SK-N-SH (cell line): ENCODE data around the gene ARHGEF28. TPM values are rescaled to one million over a fixed set of nuclear protein-coding genes. Genes with fewer than 3 reads are reported as not detected.

ENCODE experiments used
- CTCF ChIA-PET: fragments of 300-600, 350-600 bp; formaldehyde crosslinking; extraction: SDS; loops from one replicate; lab custom pipeline; 2021; lab: Yijun Ruan, JAX
- POLR2A ChIA-PET: fragments of 350-600 bp; sonication (Branson Sonifier 250); formaldehyde crosslinking; extraction: SDS; loops from one replicate; lab custom pipeline; 2020; ENCODE audit warnings: antibody characterized with exemption, inconsistent platforms; lab: Yijun Ruan, JAX
- DNase-seq: peaks from one replicate; pipeline ENCODE4 v3.0.0; 2012
- H2AFZ ChIP-seq: fragments of 200-600 bp; sonication (generic); 2 replicates; pipeline ENCODE4 v1.8.1; 2016; ENCODE audit warnings: antibody characterized with exemption, mild to moderate bottlenecking, low read depth
- H3F3A ChIP-seq: fragments of 200-600 bp; sonication (generic); replicated peaks from 2 replicates; pipeline ENCODE3; 2016; ENCODE audit warnings: antibody characterized with exemption, mild to moderate bottlenecking; ENCODE audit not compliant: insufficient read depth
- H3K27ac ChIP-seq, 2 experiments: fragments of 200-500 bp in 1 of 2; fragments of 200-600 bp in 1 of 2; sonication (Bioruptor generic) in 1 of 2; sonication (generic), shearing (Covaris generic) in 1 of 2; 2 replicates each; pipeline versions ENCODE4 v1.5.1 to v1.6.1; 2014 to 2016; ENCODE audit warnings: low read depth in 2 of 2, inconsistent platforms in 1 of 2, low read length in 1 of 2, mild to moderate bottlenecking in 1 of 2, mixed read lengths in 1 of 2
- H3K27me3 ChIP-seq: fragments of 200-600 bp; sonication (generic), shearing (Covaris generic); 2 replicates; pipeline ENCODE4 v1.6.1; 2016; ENCODE audit warnings: mixed run types; ENCODE audit not compliant: insufficient read depth
- H3K36me3 ChIP-seq, 2 experiments: fragments of 200-500 bp in 1 of 2; fragments of 200-600 bp in 1 of 2; sonication (Bioruptor generic) in 1 of 2; sonication (generic) in 1 of 2; replicated peaks in 1 of 2; 2 replicates each; pipeline versions ENCODE3 to v1.5.1; 2014 to 2016; ENCODE audit warnings: low read length in 1 of 2, mild to moderate bottlenecking in 1 of 2; ENCODE audit not compliant: insufficient read depth in 2 of 2, control insufficient read depth in 1 of 2
- H3K4me1 ChIP-seq, 2 experiments: fragments of 200-500 bp in 1 of 2; fragments of 200-600 bp in 1 of 2; sonication (Bioruptor generic) in 1 of 2; sonication (generic), shearing (Covaris generic) in 1 of 2; 2 replicates each; pipeline versions ENCODE4 v1.5.1 to v1.6.1; 2014 to 2016; ENCODE audit warnings: low read depth in 1 of 2, low read length in 1 of 2, mixed run types in 1 of 2; ENCODE audit not compliant: insufficient read depth in 2 of 2, control insufficient read depth in 1 of 2
- H3K4me2 ChIP-seq: fragments of 200-600 bp; sonication (generic), shearing (Covaris generic); 2 replicates; pipeline ENCODE4 v1.6.1; 2017; ENCODE audit warnings: mixed run types
- H3K4me3 ChIP-seq, 2 experiments: fragments of 200-500 bp in 1 of 2; fragments of 200-600 bp in 1 of 2; sonication (Bioruptor generic) in 1 of 2; sonication (generic), shearing (Covaris generic) in 1 of 2; 2 replicates each; pipeline versions ENCODE4 v1.5.1 to v1.8.1; 2014 to 2016; ENCODE audit warnings: low read depth in 2 of 2, inconsistent platforms in 1 of 2, low read length in 1 of 2, mild to moderate bottlenecking in 1 of 2, mixed read lengths in 1 of 2, moderate library complexity in 1 of 2
- H3K79me2 ChIP-seq: fragments of 200-600 bp; sonication (generic); 2 replicates; pipeline ENCODE4 v1.8.1; 2017; ENCODE audit warnings: mild to moderate bottlenecking; ENCODE audit not compliant: insufficient read depth
- H3K9ac ChIP-seq: fragments of 200-600 bp; sonication (generic); 2 replicates; pipeline ENCODE4 v1.6.1; 2017; ENCODE audit warnings: mixed run types
- H3K9me2 ChIP-seq: fragments of 200-600 bp; sonication (generic); 2 replicates; pipeline ENCODE4 v1.6.1; 2017; ENCODE audit warnings: mixed run types
- H3K9me3 ChIP-seq: fragments of 200-600 bp; sonication (generic); 2 replicates; pipeline ENCODE4 v1.6.1; 2017; ENCODE audit warnings: mixed run types, mild to moderate bottlenecking, moderate library complexity
- H4K20me1 ChIP-seq: fragments of 200-600 bp; sonication (generic); 2 replicates; pipeline ENCODE4 v1.6.1; 2017; ENCODE audit warnings: mild to moderate bottlenecking, mixed run types; ENCODE audit not compliant: insufficient read depth
- EP300 ChIP-seq, 2 experiments: IDR thresholded peaks; 2 replicates each; pipeline versions ENCODE4 v1.4.0 to v1.6.1; 2012; ENCODE audit warnings: borderline replicate concordance in 1 of 2, low read depth in 1 of 2, low read length in 1 of 2
- FOXJ3 ChIP-seq: sonication (generic); formaldehyde crosslinking; IDR thresholded peaks from 2 replicates; pipeline ENCODE4 v1.5.1; 2020; ENCODE audit warnings: mild to moderate bottlenecking, missing genetic modification reagents
- FOXM1 ChIP-seq: IDR thresholded peaks from 2 replicates; pipeline ENCODE4 v1.4.0; 2012; ENCODE audit warnings: low read depth, mild to moderate bottlenecking
- GABPA ChIP-seq: IDR thresholded peaks from 2 replicates; pipeline ENCODE4 v1.4.0; 2012; ENCODE audit warnings: low read depth, mild to moderate bottlenecking
- GATA2 ChIP-seq: sonication (generic); formaldehyde crosslinking; IDR thresholded peaks from 2 replicates; pipeline ENCODE4 v1.5.0; 2020; ENCODE audit warnings: mild to moderate bottlenecking, missing genetic modification reagents
- IRF3 ChIP-seq: fragments of 150-350 bp; IDR thresholded peaks from 2 replicates; pipeline ENCODE4 v1.6.1; 2016; ENCODE audit warnings: mild to moderate bottlenecking, low read depth, low read length
- JUND ChIP-seq: IDR thresholded peaks from 2 replicates; pipeline ENCODE4 v1.4.0; 2012
- MEF2A ChIP-seq: IDR thresholded peaks from 2 replicates; pipeline ENCODE4 v1.4.0; 2012; ENCODE audit warnings: low read depth, borderline replicate concordance
- NRF1 ChIP-seq: IDR thresholded peaks from 2 replicates; pipeline ENCODE4 v1.6.1; 2012; ENCODE audit warnings: low read depth, mild to moderate bottlenecking, low read length
- RAD21 ChIP-seq: IDR thresholded peaks from 2 replicates; pipeline ENCODE4 v1.6.1; 2012; ENCODE audit warnings: mild to moderate bottlenecking, low read length
- RFX5 ChIP-seq: IDR thresholded peaks from 2 replicates; pipeline ENCODE4 v1.6.1; 2012; ENCODE audit warnings: mild to moderate bottlenecking, improper control_type of control experiment, low read length
- RXRA ChIP-seq: IDR thresholded peaks from 2 replicates; pipeline ENCODE4 v1.4.0; 2012; ENCODE audit warnings: low read depth, mild to moderate bottlenecking, borderline replicate concordance
- SIN3A ChIP-seq: IDR thresholded peaks from 2 replicates; pipeline ENCODE4 v1.6.1; 2012; ENCODE audit warnings: low read depth, mild to moderate bottlenecking, low read length, moderate library complexity, borderline replicate concordance
- SMC3 ChIP-seq: IDR thresholded peaks from 2 replicates; pipeline ENCODE4 v1.6.1; 2012; ENCODE audit warnings: low read depth, low read length, improper control_type of control experiment
- TEAD4 ChIP-seq: IDR thresholded peaks from 2 replicates; pipeline ENCODE4 v1.4.0; 2012; ENCODE audit warnings: mild to moderate bottlenecking, borderline replicate concordance; ENCODE audit not compliant: insufficient read depth
- USF2 ChIP-seq: fragments of 150-350 bp; IDR thresholded peaks from 2 replicates; pipeline ENCODE4 v1.6.1; 2017; ENCODE audit warnings: antibody characterized with exemption, low read length, low read depth, borderline replicate concordance
- YY1 ChIP-seq: IDR thresholded peaks from 2 replicates; pipeline ENCODE4 v1.4.0; 2012; ENCODE audit warnings: low read depth, mild to moderate bottlenecking
- ZBTB33 ChIP-seq: IDR thresholded peaks from 2 replicates; pipeline ENCODE4 v1.4.0; 2012; ENCODE audit warnings: low read depth, borderline replicate concordance
- WGBS: methylation state at CpG from one replicate; pipeline ENCODE4 v1.1.6; 2017; ENCODE audit warnings: low lambda C conversion rate; 5-methylcytosine and 5-hydroxymethylcytosine counted together
- polyA plus RNA-seq, 3 experiments: library from polyadenylated mRNA; depleted of rRNA; stranded (reverse); fragments of >200 nt; gene quantifications; 2 replicates each; pipeline ENCODE4 v1.2.3, GENCODE V29; 2012

ARHGEF28 gene
- polyA plus RNA-seq, 1 of the 3 experiments (the other 2 are of a cell fraction), result 4.2 TPM

GRCh38 chr5:73862796-73863195 is 236.8 kb downstream of the ARHGEF28 start:
- Histone ChIP-seq H3K79me2 (no peaks in the 10 kb centered on the region), H3K4me1 (no peaks in the 10 kb centered on the region; a peak in 1 of 4 replicates), H2AFZ (no peak overlapping the region), H3K36me3 (peaks cover 4 to 15% of the 10 kb centered on the region in 2 experiments), H3K9me3 (no peaks in the 10 kb centered on the region), H3K27ac (no peak overlapping the region), H3K9ac (no peak overlapping the region), H3F3A (no peaks in the 10 kb centered on the region), H4K20me1 (no peaks in the 10 kb centered on the region), H3K9me2 (no peaks in the 10 kb centered on the region), H3K27me3 (no peaks in the 10 kb centered on the region), H3K4me2 (no peak overlapping the region), H3K4me3 (no peak overlapping the region)
- POLR2A ChIA-PET, result no interaction called here
- CTCF ChIA-PET, result interaction anchor here (1.0 kb wide), 1 partner anchor 273 kb away, joined by 3 read pairs; no protein-coding TSS in a partner anchor
- TF ChIP-seq YY1, result no peak
- no peak for TF ChIP-seq TEAD4
- no peak for TF ChIP-seq FOXJ3 (CRISPR knock-in tag)
- TF ChIP-seq MEF2A, result no peak
- no peak for TF ChIP-seq RAD21
- TF ChIP-seq JUND, result no peak
- TF ChIP-seq ZBTB33, result no peak
- no peak for TF ChIP-seq SMC3
- no peak for TF ChIP-seq GATA2 (CRISPR knock-in tag)
- DNase-seq, result no peak

- peaks cover 4 to 10% of the 10 kb centered on the region in 2 experiments for H3K36me3 ChIP-seq
- H3K27ac ChIP-seq, result no peak overlapping the region
- no peaks in the 10 kb centered on the region for H3K9me2 ChIP-seq
- DNase-seq, result no peak
- H2AFZ ChIP-seq, result no peak overlapping the region
- no peaks in the 10 kb centered on the region; a peak in 1 of 4 replicates for H3K4me1 ChIP-seq
- no peaks in the 10 kb centered on the region for H4K20me1 ChIP-seq
- no peaks in the 10 kb centered on the region for H3K79me2 ChIP-seq
- H3F3A ChIP-seq, result no peaks in the 10 kb centered on the region
- H3K4me3 ChIP-seq, result no peak overlapping the region
- no peaks in the 10 kb centered on the region for H3K9me3 ChIP-seq
- no peaks in the 10 kb centered on the region for H3K27me3 ChIP-seq
- ChIA-PET POLR2A (no interaction called here), CTCF (no interaction called here)
- no peak overlapping the region for H3K9ac ChIP-seq
- WGBS, result 94% methylated on average over 2 of the region's 3 CpGs
- no peak overlapping the region for H3K4me2 ChIP-seq
- TF ChIP-seq SIN3A (no peak), SMC3 (no peak), RXRA (no peak), USF2 (no peak), IRF3 (no peak), EP300 (IDR thresholded peaks at IDR 0.05; ENCODE audit: borderline replicate concordance in 1 of 2, low read depth in 1 of 2, low read length in 1 of 2) (no peak), ZBTB33 (no peak), RAD21 (no peak), FOXM1 (no peak), GABPA (no peak), NRF1 (no peak), RFX5 (no peak)
Measured at GRCh38 chr5:73863876-73864275, 237.9 kb downstream of the ARHGEF28 start.
